Left renal pelvis (tissue), 4 donors: Measurements from ENCODE around the gene TOLLIP. TPM values are rescaled to one million over a fixed set of nuclear protein-coding genes. Genes with fewer than 3 reads are reported as not detected.

ENCODE experiments used
- DNase-seq, 4 donors: peaks; one replicate each; pipeline ENCODE4 v3.0.0-alpha.2; 2013; ENCODE audit warnings: low read depth in 4 of 4, low spot score in 3 of 4
- polyA plus RNA-seq, 4 donors: library from polyadenylated mRNA; unstranded; fragments of 120-200 nt; gene quantifications; one replicate each; pipeline ENCODE4 v1.2.1, GENCODE V29; 2013; ENCODE audit not compliant: insufficient read length in 4 of 4

Gene TOLLIP
- polyA plus RNA-seq, 4 donors, result 21.7 to 50.4 (median 35.6) TPM

DNA sequence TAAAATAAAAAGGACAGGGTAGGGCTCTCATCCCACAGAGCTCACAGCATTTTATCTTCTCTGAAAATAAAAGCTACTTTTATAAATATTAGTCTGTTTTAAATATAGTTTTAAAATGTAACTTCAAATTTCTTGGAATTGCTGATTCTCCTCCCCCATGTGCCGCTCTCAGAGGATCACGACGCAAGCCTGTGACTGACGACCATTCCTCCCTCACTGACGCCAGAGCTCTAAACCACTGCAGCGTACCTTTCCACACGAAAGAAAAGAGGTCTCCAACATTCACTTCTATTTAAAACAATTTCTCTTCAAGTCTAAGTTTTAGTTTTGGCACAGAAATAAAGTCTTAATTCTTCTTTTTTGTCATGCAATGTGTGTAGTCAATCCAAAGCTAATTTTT, 9.3 kb downstream of the TOLLIP start:
- no peak for DNase-seq

DNA sequence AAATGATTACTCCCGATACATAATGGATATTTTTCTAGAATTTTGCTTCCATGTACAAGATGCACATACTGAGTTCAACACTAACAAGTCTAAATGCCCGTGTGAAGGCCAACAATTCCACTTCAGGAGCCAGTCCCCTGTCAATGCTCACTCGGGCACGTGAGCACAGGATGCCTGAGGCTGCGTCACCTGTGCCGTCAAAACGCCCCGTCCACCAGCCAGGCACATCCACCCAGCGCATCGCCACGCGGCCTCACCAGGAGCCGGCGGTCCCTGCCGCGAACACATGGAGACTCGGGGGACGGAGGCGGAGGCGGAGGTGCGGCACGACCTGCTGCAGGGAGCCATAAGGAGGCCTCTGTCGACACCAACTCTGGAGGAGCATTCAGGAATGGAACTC, 9.8 kb downstream of the TOLLIP start:
- DNase-seq, result no peak

DNA sequence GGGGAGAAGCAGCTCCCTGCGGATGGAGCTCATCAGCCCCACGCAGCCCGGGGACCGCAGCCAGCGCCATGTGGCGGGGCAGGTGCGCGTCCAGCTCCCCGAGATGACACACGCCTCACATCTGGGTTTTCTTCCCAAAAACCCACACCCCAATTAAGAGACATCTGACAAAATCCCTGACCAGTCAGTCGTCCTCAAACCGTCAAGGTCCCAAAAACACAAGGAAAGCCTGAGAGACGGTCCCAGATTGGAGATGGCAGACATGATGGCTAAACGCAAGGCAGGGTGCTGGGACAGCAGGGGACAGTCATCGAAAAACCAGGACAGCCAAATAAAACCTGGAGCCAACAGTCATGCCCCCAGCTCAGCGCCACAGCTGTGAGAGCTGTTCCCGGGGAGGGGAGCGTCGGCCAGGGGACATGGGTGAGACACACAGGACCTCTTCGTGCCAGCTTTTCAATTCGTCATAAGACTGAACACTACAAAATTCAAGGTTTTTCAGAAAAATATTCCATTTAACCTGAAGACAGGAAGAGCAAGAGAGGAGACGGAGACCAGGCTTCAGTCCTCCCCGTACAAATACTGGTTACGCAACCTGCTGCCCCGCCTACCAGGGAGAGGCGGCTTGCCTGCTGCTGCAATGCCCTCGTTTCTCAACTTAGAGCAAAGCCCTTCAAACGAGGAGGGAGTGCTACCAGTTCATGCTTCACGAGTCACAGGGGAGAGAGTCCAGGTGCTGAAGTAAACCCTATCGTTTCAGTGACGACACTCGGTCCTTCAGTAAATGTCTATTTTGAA, 10.5 kb downstream of the TOLLIP start:
- DNase-seq, result peak in 1 of 4 donors; percentile 60

DNA sequence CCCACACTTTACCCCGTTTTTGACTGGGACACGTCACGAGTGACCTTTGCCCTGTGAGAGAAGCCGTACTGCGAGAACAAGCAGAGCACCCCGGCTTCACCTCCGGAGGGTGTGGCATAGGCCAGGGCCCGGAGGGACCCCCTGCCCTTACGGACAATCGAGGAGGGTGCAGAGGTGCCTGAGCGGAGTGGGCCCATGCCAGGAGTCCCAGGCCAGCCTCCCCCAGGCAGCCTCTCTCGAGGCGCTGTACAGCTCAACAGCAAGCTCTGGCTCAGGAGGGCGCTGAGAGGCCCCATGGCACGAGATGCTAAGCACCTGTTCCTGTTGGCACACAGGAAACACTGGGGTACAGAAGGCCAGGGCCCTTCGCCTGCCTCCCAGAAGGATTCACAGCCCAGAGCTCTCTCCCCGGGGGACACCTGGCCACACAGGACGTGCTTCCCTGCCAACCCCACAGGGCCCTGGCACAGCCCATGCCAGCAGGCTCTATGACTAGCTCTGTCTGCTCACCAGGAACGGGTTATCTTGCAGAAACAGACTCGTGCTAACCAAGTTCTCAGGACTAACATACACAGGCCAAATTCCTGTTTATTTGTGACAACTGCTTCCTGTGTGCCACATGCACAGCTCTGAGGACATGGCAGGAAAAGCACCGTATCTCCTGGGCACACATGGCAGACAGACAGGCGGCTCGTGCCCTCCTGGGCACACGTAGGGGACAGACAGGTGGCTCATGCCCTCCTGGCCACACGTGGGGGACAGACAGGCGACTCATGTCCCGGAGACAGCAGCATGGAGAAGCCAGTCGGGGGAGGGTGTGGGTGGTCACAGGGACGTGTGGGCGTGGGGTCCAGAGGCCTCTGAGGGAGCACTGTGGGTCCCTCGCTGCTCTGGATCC, 11.6 kb downstream of the TOLLIP start:
- DNase-seq, result no peak

DNA sequence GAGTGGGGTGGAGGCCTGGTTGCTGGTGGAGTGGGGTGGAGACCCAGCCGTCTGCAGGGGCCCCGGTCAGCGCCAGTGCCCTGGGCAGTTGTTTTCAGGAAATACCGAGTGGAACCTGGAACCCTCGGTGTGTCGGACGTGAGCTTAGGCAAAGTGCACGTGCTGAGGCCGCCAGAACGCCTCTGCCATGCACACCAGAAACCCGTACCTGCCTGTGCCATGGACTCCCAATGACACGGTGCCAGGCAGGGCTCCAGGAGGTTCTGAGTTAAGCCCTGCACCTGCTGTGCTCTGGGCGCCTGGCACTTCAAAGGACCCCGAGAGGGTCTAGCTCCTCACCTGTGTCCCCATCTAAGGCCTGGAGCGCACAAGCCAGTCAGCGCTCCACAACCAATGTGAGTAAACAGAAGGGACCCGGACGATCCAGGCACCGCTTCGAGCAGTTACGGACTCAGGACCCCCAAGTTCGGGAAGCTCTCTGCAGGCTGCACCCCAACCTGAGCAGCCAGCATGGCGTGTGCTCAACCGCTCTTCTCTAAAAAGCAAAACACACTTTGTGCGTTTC, 12.3 kb downstream of the TOLLIP start:
- DNase-seq, result no peak

DNA sequence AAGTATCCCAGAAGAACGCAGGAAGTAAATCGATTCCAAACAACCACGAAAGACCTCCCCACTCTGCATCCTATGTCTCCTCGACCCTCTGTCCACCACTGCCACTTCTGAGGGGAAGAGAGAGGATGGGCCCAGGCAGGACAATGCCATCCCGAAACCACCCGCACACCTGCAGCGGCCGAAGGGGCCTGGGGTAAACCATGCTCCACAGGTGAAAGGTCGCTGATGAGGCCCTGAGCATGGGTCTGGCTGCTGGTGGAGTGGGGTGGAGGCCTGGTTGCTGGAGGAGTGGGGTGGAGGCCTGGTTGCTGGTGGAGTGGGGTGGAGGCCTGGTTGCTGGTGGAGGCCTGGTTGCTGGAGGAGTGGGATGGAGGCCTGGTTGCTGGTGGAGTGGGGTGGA, 13.1 kb downstream of the TOLLIP start:
- no peak for DNase-seq

- DNase-seq, result no peak
Observed at GRCh38 chr11:1295591-1295990, 13.8 kb downstream of the TOLLIP start.

DNA sequence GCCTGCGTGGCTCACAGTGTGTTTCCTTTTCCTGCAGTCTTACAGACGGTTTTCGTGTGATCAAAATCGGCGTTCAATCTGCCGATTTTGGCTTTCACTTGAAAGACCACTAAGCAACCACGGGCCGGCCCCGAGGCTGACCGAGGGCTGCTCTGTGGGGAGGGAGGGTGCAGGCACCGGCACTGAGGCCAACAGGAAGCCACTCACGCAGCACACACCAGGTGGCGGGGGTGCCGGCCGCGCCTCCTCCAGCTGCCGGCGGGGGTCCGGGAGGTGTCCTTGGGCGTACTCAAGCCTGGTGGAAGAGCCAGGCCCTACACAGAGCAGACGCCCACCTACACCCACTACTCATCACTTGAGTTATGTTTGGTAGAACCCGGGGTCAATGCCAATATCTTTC, 14.3 kb downstream of the TOLLIP start:
- no peak for DNase-seq

- DNase-seq, result no peak
Observed at GRCh38 chr11:1293619-1294015, 15.8 kb downstream of the TOLLIP start.

DNA sequence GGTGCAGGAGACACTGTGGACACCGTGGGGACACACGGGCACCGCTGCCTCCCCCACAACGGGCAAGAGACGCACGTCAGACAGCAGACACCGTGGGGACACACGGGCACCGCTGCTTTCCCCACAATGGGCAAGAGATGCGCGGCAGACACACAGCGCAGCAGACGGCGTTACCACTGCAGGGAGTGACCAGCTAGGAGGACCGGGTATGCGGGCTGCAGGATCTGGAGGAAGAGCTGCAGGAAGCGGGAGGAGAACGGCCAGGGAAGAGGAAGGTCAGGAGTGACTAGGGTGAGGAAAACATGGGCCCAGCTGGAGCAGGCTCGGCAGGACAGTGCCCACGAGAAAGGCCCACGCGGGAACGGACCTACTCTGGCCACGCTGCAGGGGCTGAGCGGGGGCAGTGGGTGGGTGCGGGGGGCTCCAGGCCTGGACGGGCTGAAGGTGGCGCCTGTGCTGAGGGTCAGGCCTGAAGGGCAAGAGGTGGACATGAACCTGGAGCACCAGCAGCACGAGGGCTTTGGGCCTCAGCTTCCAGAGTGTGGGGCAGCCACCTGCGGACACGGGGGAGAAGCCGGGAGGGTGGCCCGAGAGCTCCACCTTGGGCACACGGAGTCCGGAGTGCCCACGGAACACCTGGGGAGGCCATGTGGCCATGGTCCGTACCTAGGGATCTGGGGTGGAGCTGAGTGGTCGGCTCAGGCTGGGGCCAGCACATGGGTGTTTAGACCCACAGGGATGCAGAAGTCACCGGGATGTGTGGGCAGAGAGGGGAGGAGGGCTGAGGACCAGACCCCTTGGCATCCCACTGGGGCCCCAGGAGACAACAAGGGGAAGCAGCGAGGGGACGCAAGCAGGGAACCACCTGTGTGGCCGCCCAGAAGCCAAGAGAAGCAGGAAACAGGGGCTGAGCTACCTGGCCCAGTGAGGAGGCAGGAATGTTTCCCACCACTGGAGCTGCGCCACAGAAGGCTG, 16.5 kb downstream of the TOLLIP start:
- no peak for DNase-seq

DNA sequence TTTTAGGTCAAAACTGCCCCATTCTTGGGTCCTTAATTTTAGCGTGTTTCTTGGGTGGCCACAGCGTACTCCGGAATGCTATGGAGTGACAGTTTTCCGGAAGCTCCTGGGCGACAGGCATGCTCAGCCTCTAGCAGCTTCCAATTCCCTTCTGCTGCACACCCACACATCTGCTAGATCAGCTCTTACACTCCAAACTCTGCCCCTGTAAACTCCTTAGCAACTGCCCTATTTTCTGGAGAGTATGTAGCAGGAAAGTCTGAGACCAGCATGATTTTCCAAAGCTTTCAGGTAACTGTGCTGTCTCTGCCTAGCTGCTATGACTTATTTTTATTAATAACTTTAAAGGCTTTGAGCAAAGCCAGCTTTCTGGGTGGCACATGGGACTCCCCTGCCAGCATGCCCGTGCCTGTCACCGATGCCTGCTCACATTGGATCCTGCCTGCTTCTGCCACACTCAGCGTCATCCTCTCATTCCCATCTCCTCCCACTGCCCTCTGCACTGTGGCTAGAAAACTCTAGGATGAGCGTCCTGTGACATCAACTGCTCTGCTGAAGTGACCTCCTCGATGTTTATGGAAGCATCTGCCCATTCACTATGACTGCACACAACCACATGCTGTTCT, 17.3 kb downstream of the TOLLIP start:
- DNase-seq, result no peak

- DNase-seq, result no peak
Observed at GRCh38 chr11:1291295-1292017, 18.0 kb downstream of the TOLLIP start.

DNA sequence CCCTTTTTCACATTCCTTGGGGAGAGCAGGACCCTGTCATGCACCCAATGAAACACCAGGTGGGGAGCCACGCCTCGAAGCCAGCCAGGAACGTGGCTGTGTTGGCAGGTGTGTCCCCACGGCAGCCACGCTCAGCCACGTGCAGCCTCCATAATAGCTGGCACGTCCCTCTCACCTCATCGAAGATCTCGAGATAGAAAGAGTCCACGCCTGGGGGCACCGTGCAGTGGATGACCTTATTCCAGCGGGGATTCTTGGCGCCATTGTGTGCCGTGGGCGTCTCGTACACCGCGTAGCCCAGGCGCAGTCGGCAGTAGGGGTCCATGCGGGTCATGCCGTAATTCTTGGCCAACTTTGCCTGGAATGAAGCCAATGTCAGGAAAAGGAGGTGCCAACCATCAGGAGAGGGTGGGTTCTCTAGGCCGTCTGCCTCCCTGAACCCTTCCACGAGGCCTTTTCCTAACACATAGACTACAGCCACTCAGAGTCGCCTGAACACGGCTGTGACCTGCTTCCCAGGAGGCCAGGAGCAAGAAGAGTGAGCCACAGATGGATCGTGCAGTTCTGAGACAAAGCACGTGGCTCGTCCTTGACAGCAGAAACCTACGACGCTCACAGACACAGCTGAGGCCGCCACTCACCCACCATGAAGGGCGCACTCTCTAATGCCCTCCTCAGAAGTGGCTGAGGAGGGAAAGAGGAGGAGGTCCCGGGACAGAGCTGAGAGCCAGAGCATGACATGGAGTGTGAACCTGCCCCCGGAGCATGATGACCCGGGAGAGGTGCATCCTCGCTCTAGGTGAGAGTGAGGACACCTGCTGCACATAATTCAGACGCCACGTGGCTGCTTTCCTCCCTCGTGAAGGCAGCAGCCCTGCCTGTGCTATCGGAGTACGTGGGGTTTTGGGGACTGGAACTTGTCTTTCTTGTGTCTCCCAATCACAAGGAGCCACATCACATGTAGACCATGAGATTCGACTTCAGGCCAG, 19.1 kb downstream of the TOLLIP start:
- no peak for DNase-seq

GRCh38 chr11:1289211-1289935, 20.1 kb downstream of the TOLLIP start:
- DNase-seq, result no peak

DNA sequence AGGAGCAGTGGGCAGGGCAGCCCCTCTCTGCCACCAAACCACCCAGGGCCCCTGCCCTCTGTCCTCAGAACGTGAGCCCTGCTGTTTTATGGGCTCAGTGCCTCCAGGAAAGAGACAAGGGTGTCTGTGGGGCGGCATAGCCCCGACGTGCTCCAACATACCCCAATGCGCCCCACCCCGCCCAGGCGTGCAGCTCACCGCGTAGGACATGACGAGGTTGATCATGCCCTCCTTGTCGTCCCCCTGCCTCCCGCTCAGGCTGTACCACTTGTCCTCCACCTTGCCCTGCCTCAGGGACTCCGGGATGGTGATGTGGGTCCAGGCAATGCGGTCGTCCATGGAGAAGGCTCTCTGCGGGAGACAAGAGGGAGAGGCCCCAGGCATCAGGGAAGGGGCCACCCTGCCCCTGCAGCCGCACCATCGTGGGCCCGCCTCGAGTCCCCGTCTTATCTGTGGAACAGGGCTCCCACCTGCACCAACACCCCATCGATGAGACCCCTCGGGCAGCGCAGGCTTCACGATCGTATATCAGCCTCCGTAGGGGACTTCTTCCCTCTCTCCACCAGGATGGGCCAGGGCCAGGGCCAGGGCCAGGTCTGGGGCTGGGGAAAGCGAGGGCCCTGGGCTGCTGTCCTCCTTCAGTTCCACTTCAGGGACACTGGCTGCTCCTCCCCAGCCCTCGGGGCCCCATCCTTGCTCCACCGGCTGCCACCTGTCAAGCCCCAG, 20.8 kb downstream of the TOLLIP start:
- no peak for DNase-seq

DNA sequence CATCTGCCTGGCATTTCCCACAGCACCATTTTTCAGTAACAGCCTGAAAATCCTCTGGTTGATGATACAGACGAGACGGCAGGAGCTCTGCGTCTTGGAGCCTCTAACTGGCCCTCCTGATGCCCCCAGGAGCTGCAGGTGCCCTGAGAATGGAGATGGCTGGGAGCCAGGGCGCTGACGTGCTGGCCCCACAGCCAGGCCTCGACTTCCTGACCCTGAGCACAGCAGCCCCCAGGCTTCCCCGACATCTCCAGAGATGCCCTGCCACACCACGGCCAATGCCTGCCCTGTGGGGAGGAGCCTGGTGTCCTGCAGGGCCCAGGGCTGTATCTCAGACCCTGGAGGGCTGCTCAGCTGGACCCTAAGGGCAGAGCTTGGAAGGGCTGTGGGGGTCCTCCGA, 21.5 kb downstream of the TOLLIP start:
- no peak for DNase-seq

DNA sequence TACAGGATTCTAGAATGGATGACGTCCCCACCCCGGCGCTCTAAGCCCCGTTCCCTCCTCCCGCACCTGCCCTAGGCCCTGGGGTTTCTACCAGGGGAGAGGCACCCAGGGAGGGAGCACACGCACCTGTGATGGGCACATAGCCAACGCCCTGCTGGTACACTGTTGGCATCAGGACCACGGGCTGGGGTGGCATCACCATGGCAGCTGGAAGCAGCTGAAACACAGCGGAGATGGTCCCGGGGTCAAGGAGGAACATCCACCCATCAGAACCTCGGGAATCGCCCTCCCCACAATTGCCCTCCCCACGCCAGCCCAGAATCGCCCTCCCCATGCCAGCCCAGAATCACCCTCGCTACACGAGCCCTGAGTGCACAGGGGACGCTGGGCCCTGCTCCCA, 23.6 kb downstream of the TOLLIP start:
- no peak for DNase-seq
